ENCODE measurements around the gene IL18R1.

Gene IL18R1

GRCh38 chr2:102335871-102336366, 19.7 kb upstream of the IL18R1 start:
- no peak overlapping the region for H3K4me3 ChIP-seq (ENCODE audit: low read depth, low read length)
- TF ChIP-seq, protein P1, sequence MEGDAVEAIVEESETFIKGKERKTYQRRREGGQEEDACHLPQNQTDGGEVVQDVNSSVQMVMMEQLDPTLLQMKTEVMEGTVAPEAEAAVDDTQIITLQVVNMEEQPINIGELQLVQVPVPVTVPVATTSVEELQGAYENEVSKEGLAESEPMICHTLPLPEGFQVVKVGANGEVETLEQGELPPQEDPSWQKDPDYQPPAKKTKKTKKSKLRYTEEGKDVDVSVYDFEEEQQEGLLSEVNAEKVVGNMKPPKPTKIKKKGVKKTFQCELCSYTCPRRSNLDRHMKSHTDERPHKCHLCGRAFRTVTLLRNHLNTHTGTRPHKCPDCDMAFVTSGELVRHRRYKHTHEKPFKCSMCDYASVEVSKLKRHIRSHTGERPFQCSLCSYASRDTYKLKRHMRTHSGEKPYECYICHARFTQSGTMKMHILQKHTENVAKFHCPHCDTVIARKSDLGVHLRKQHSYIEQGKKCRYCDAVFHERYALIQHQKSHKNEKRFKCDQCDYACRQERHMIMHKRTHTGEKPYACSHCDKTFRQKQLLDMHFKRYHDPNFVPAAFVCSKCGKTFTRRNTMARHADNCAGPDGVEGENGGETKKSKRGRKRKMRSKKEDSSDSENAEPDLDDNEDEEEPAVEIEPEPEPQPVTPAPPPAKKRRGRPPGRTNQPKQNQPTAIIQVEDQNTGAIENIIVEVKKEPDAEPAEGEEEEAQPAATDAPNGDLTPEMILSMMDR (IDR thresholded peaks at IDR 0.05; ENCODE audit: low read depth, low read length) = no peak

DNA sequence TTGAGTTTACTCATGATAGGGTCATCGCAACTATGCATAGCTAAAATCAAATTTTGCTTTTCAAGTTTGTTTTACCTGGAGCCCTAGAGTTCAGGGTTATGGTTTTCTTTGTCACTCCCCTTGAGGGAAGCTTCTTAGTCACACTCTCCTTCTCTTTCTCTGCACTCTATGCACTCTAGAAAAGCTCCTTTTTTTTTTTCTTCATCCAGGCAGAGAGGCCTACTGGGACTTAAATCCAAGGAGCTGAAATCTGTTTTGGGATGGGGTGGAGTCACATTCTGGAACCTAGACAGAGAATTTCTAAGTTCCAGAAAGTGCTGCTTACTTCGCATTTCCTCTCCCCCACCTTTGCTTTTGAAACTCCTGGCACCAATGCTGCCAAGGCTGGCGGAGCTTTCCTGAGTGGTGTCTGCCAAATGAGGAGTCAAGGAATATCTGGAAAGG, 19.1 kb upstream of the IL18R1 start:
- H3K4me3 ChIP-seq (ENCODE audit: low read depth, low read length) = no peak overlapping the region
- TF ChIP-seq, protein P1 (IDR thresholded peaks at IDR 0.05; ENCODE audit: low read depth, low read length) = no peak

DNA sequence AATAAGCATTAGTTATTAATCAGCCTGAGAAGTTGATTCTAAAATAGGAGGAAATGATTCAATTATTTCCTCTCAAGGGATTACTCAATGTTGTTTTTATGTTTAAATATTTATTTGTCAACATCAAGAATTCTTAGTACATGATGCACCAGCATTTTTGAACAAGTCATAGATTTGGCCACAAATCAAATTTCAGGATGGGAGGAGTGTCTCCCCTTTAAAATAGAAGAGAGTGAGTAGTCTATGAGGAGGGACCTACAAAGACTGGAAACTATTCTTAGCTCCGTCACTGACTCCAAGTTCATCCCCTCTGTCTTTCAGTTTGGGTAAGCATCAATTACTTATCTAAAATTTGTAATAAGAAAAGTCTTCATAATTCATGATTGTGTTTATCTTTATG, 18.6 kb upstream of the IL18R1 start:
- TF ChIP-seq, protein P1 (IDR thresholded peaks at IDR 0.05; ENCODE audit: low read depth, low read length) = no peak

GRCh38 chr2:102337481-102338386, 17.9 kb upstream of the IL18R1 start:
- TF ChIP-seq, protein P1 (IDR thresholded peaks at IDR 0.05; ENCODE audit: low read depth, low read length) = no peak
- no peak overlapping the region for H3K4me3 ChIP-seq (ENCODE audit: low read depth, low read length)

More for the DNA sequence above, 18.6 kb upstream of the IL18R1 start:
- H3K4me3 ChIP-seq (ENCODE audit: low read depth, low read length) = no peak overlapping the region

DNA sequence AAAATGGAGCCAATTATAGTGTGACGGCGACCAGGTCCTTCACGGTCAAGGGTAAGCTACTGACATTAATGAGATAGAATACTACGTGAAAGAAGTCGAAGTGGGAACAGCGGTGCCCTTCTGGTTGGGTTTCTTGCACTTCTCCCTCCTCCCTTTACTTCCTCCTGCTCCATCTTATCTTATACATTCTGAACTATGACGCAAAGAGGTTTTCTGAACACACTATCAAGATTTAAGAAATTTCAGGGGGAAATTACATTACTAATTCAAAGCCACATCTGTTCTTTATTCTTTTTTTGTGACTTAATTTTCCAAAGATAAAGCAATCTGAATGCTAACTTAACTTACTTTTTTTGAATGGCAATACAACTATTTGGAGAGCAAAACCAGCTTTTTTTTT, 14.8 kb upstream of the IL18R1 start:
- TF ChIP-seq, protein P1 (IDR thresholded peaks at IDR 0.05; ENCODE audit: low read depth, low read length) = no peak
- no peak overlapping the region for H3K4me3 ChIP-seq (ENCODE audit: low read depth, low read length)

DNA sequence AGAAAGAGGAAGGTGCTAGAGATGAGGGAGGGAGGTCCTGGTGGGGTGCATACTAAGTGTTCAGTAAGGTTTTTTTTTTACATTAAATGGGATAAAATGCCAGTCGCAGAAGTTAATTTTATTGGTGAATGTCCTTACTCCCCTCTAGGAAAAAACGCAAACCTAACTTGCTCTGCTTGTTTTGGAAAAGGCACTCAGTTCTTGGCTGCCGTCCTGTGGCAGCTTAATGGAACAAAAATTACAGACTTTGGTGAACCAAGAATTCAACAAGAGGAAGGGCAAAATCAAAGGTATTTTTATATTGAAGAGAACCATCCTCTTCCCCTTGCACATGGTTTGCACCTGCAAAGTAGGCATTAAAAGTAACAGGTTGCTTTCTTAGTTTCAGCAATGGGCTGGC, 12.7 kb upstream of the IL18R1 start:
- H3K4me3 ChIP-seq (ENCODE audit: low read depth, low read length) = no peak overlapping the region
- TF ChIP-seq, protein P1 (IDR thresholded peaks at IDR 0.05; ENCODE audit: low read depth, low read length) = no peak

DNA sequence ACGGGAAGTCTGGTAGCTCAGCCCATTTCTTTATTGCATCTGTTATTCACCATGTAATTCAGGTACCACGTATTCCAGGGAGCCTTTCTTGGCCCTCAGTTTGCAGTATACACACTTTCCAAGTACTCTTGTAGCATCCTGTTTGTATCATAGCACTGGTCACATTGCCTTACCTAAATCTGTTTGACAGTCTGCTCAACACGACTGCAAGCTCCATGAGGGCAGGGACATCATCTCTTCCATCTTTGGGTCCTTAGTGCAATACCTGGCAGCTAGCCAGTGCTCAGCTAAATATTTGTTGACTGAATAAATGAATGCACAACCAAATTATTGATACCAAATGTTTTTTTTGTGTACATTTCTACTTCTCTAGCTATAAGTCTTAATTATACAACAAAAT, 11.2 kb upstream of the IL18R1 start:
- TF ChIP-seq, protein P1 (IDR thresholded peaks at IDR 0.05; ENCODE audit: low read depth, low read length) = no peak

More for the DNA sequence above, 11.2 kb upstream of the IL18R1 start:
- H3K4me3 ChIP-seq (ENCODE audit: low read depth, low read length) = no peak overlapping the region

All from WI38 (cell line).